GM12878 (cell line): Measurements from ENCODE around the gene CDC37L1. TPM values are rescaled to one million over a fixed set of nuclear protein-coding genes. Genes with fewer than 3 reads are reported as not detected.

Experiments used
- ATAC-seq: fragments of 200-7000 bp; cut with Tn5 transposase; 3 replicates; pipeline ENCODE4 v1.9.1; 2020; ENCODE audit warnings: mild to moderate bottlenecking, moderate library complexity
- BruUV-seq: library from RNA; stranded (reverse); fragments of 400-500 nt; replicated peaks from 2 replicates; lab custom pipeline; 2021; lab: Mats Ljungman, UMichigan
- CTCF ChIA-PET: fragments of 300-600 bp; sonication (Branson Sonifier 250); formaldehyde crosslinking; extraction: SDS; loops from one replicate; lab custom pipeline; 2021; ENCODE audit warnings: inconsistent platforms; lab: Yijun Ruan, JAX
- POLR2A ChIA-PET: fragments of 350-600 bp; formaldehyde crosslinking; extraction: SDS; loops from one replicate; lab custom pipeline; 2021; ENCODE audit warnings: inconsistent platforms; lab: Charles Lee
- RAD21 ChIA-PET: fragments of 300-600 bp; sonication (Branson Sonifier 250); formaldehyde crosslinking; loops from one replicate; lab custom pipeline; 2023; ENCODE audit warnings: antibody characterized with exemption; ENCODE audit not compliant: unreplicated experiment; lab: Charles Lee
- SMC1A ChIA-PET: fragments of 300-600 bp; sonication (Branson Sonifier 250); formaldehyde crosslinking; loops from one replicate; lab custom pipeline; 2023; ENCODE audit not compliant: unreplicated experiment, uncharacterized antibody; lab: Charles Lee
- DNase-seq: peaks from one replicate; pipeline ENCODE4 v3.0.0-alpha.2; 2011; ENCODE audit warnings: low read depth, low spot score
- FAIRE-seq: peaks from 3 replicates; lab custom pipeline; 2011; peaks lifted over from hg19 to GRCh38; lab: Jason Lieb, UNC
- H2AFZ ChIP-seq: 2 replicates; pipeline ENCODE4 v1.6.0; 2011; ENCODE audit warnings: low read depth, low read length, control low read depth; ENCODE audit not compliant: control insufficient read depth
- H3K27ac ChIP-seq: 2 replicates; pipeline ENCODE4 v1.5.1; 2011; ENCODE audit warnings: control low read depth; ENCODE audit not compliant: control insufficient read depth, insufficient read depth
- H3K27me3 ChIP-seq, 2 experiments: replicated peaks in 1 of 2; 2 replicates each; pipeline versions ENCODE4 v1.6.0 to v1.6.1; 2011; ENCODE audit warnings: low read length in 1 of 2; ENCODE audit not compliant: control insufficient read depth in 2 of 2, insufficient read depth in 2 of 2
- H3K36me3 ChIP-seq, 2 experiments: 2 replicates each; pipeline ENCODE4 v1.5.1; 2011; ENCODE audit warnings: low read length in 1 of 2; ENCODE audit not compliant: control insufficient read depth in 2 of 2, insufficient read depth in 2 of 2
- H3K4me1 ChIP-seq: 2 replicates; pipeline ENCODE4 v1.6.1; 2011; ENCODE audit warnings: mild to moderate bottlenecking, low read length, moderate library complexity, mixed read lengths; ENCODE audit not compliant: control insufficient read depth, insufficient read depth
- H3K4me2 ChIP-seq: 2 replicates; pipeline ENCODE4 v1.6.0; 2011; ENCODE audit warnings: control low read depth; ENCODE audit not compliant: control insufficient read depth, insufficient read depth
- H3K4me3 ChIP-seq: fragments of 200-600 bp; sonication (generic); 2 replicates; pipeline ENCODE4 v1.5.1; 2016
- H3K79me2 ChIP-seq: 2 replicates; pipeline ENCODE4 v1.6.0; 2011; ENCODE audit warnings: low read length; ENCODE audit not compliant: control insufficient read depth, insufficient read depth
- H3K9ac ChIP-seq: 2 replicates; pipeline ENCODE4 v1.8.0; 2011; ENCODE audit warnings: low read length, control low read depth, mixed read lengths; ENCODE audit not compliant: control insufficient read depth, insufficient read depth
- H3K9me3 ChIP-seq: replicated peaks from 3 replicates; pipeline ENCODE4 v1.5.1; 2011; ENCODE audit warnings: mild to moderate bottlenecking, low read length; ENCODE audit not compliant: control insufficient read depth, insufficient read depth
- H4K20me1 ChIP-seq: 2 replicates; pipeline ENCODE4 v1.6.0; 2011; ENCODE audit not compliant: control insufficient read depth, insufficient read depth
- BCL3 ChIP-seq: IDR thresholded peaks from 2 replicates; pipeline ENCODE4 v1.6.1; 2011; ENCODE audit warnings: borderline replicate concordance, low read depth, mild to moderate bottlenecking, moderate library complexity, low read length; ENCODE audit not compliant: insufficient read depth, poor library complexity, severe bottlenecking
- NKRF ChIP-seq: fragments of 450-650 bp; conservative IDR thresholded peaks from 2 replicates; pipeline ENCODE4 v1.6.1; 2017; ENCODE audit warnings: mild to moderate bottlenecking, moderate library complexity
- SRF ChIP-seq, 2 experiments: IDR thresholded peaks; 2 replicates each; pipeline ENCODE4 v1.6.1; 2011; ENCODE audit warnings: low read depth in 2 of 2, low read length in 2 of 2, mild to moderate bottlenecking in 1 of 2, moderate library complexity in 1 of 2
- WGBS: methylation state at CpG from one replicate; pipeline ENCODE4 v1.1.6; 2016; ENCODE audit warnings: low lambda C conversion rate; ENCODE audit not compliant: insufficient replicate concordance, insufficient coverage; ENCODE audit errors: missing lambda C conversion rate; 5-methylcytosine and 5-hydroxymethylcytosine counted together
- in situ Hi-C: fragments of 300-500 bp; cut with MboI; formaldehyde crosslinking; loops from 9 replicates; pipeline ENCODE4 v1.14.3; 2018; ENCODE audit warnings: mixed read lengths
- intact Hi-C: fragments of 100-400 bp; cut with micrococcal nuclease; formaldehyde crosslinking; loops from one replicate; pipeline ENCODE4 v1.14.2; 2022; ENCODE audit not compliant: unreplicated experiment
- polyA plus RNA-seq, 11 experiments: library from polyadenylated mRNA; depleted of rRNA in 4 of 11; unstranded in 6 of 11; stranded (reverse) in 5 of 11; fragments of >200 nt; fragmentation: Nextera tagmentation in 4 of 11; fragmentation: Illumina TruSeq in 1 of 11; extraction: Ambion mirVana in 4 of 11; extraction: Trizol in 1 of 11; gene quantifications; 1 replicate in 1 of 11; 2 replicates in 10 of 11; pipeline versions ENCODE4 v1.2.1 to v1.2.3, GENCODE V29; 2011 to 2016; ENCODE audit warnings: inconsistent platforms in 2 of 11, missing spikeins in 2 of 11, low read depth in 1 of 11
- total RNA-seq, 4 experiments: library from RNA; depleted of rRNA in 3 of 4; stranded (reverse); fragments of >200 nt in 3 of 4; fragmentation: Illumina TruSeq in 1 of 4; extraction: Trizol in 1 of 4; gene quantifications; 2 replicates each; pipeline versions ENCODE4 v1.2.1 to v1.2.3, GENCODE V29; 2013 to 2021

CDC37L1 gene
- total and polyA plus RNA-seq, 10 of the 15 experiments (the other 5 are each of a cell fraction or from before 2014, with no cell fraction given): 2.2 to 16.6 (median 8.2) TPM

- no peak for TF ChIP-seq BCL3
- TF ChIP-seq, all 136 proteins: peak for 0
Measured at GRCh38 chr9:4700932-4701331, 21.6 kb downstream of the CDC37L1 start (continued).

GRCh38 chr9:4701526-4701925, 22.2 kb downstream of the CDC37L1 start:
- Histone ChIP-seq H3K9ac (no peak overlapping the region), H3K4me3 (no peak overlapping the region), H3K9me3 (no peaks in the 10 kb centered on the region), H3K79me2 (no peaks in the 10 kb centered on the region), H3K27ac (no peak overlapping the region), H3K4me1 (no peaks in the 10 kb centered on the region), H4K20me1 (no peaks in the 10 kb centered on the region), H2AFZ (no peak overlapping the region), H3K4me2 (no peak overlapping the region), H3K36me3 (peaks cover 0 to 13% of the 10 kb centered on the region in 2 experiments), H3K27me3 (no peaks in the 10 kb centered on the region)
- intact Hi-C loops: no loop called here
- POLR2A ChIA-PET: interaction anchor here (0.7 to 1.4 kb wide), 3 partner anchors 13 to 75 kb away, joined by 3 to 4 read pairs (median 3); no protein-coding TSS in a partner anchor
- SMC1A ChIA-PET: interaction anchor here (1.2 kb wide), 2 partner anchors 16 to 57 kb away, joined by 3 read pairs; no protein-coding TSS in a partner anchor
- no TSS peak for BruUV-seq
- ATAC-seq (no peak), FAIRE-seq (no peak), DNase-seq (no peak)
- TF ChIP-seq NKRF (no peak), SRF (IDR thresholded peaks at IDR 0.05; ENCODE audit: low read depth in 2 of 2, low read length in 2 of 2) (no peak)
- RAD21 ChIA-PET: no interaction called here
- CTCF ChIA-PET: interaction anchor here (1.3 kb wide), 1 partner anchor 10 kb away, joined by 3 read pairs; no protein-coding TSS in a partner anchor
- WGBS: 89% methylated on average over 1 of the region's 1 CpG
- in situ Hi-C loops: no loop called here
